Activated CD4-positive, alpha-beta T cell treated with anti-CD3 and anti-CD28 coated beads for 36 hours (primary cell): Measurements from ENCODE around the gene SDK1. TPM values are rescaled to one million over a fixed set of nuclear protein-coding genes. Genes with fewer than 3 reads are reported as not detected.

Experiments used
- ATAC-seq: fragments of 200-7000 bp; cut with Tn5 transposase; one replicate; pipeline ENCODE4 v1.10.0; 2021; ENCODE audit warnings: mild to moderate bottlenecking, moderate library complexity
- CTCF ChIA-PET: fragments of 350-600 bp; sonication (Branson Sonifier 250); formaldehyde crosslinking; loops from one replicate; lab custom pipeline; 2021; ENCODE audit warnings: antibody characterized with exemption; lab: Charles Lee
- POLR2A ChIA-PET: fragments of 350-600 bp; sonication (Branson Sonifier 250); formaldehyde crosslinking; loops from one replicate; lab custom pipeline; 2021; ENCODE audit warnings: antibody characterized with exemption, inconsistent platforms; lab: Charles Lee
- DNase-seq: peaks from one replicate; pipeline ENCODE4 v3.0.0-alpha.2; 2020
- H3K27ac Mint-ChIP-seq: one replicate; pipeline ENCODE4 v1.8.0; 2021; ENCODE audit warnings: mixed read lengths
- H3K27me3 Mint-ChIP-seq: one replicate; pipeline ENCODE4 v1.8.0; 2021; ENCODE audit warnings: mixed read lengths
- H3K36me3 Mint-ChIP-seq: one replicate; pipeline ENCODE4 v1.8.0; 2021; ENCODE audit warnings: low read depth, mixed read lengths
- H3K4me1 Mint-ChIP-seq: one replicate; pipeline ENCODE4 v1.8.0; 2021; ENCODE audit warnings: mixed read lengths
- H3K4me3 Mint-ChIP-seq: one replicate; pipeline ENCODE4 v1.8.0; 2021; ENCODE audit warnings: mild to moderate bottlenecking, moderate library complexity, mixed read lengths
- H3K9me3 Mint-ChIP-seq: one replicate; pipeline ENCODE4 v1.8.0; 2021; ENCODE audit warnings: low read depth, mixed read lengths
- intact Hi-C, 2 experiments: fragments of 100-400 bp; cut with DNase I in 1 of 2; cut with micrococcal nuclease in 1 of 2; formaldehyde crosslinking; loops; one replicate each; pipeline versions ENCODE4 v1.14.2 to v1.15.1; 2022 to 2024; cut with DNase I, micrococcal nuclease
- total RNA-seq, 2 experiments: library from RNA; stranded (reverse); gene quantifications; one replicate each; pipeline ENCODE4 v1.2.3, GENCODE V29; 2021

Gene SDK1
- total RNA-seq, 2 experiments from 2014 or later: 1.1 to 1.9 TPM

DNA sequence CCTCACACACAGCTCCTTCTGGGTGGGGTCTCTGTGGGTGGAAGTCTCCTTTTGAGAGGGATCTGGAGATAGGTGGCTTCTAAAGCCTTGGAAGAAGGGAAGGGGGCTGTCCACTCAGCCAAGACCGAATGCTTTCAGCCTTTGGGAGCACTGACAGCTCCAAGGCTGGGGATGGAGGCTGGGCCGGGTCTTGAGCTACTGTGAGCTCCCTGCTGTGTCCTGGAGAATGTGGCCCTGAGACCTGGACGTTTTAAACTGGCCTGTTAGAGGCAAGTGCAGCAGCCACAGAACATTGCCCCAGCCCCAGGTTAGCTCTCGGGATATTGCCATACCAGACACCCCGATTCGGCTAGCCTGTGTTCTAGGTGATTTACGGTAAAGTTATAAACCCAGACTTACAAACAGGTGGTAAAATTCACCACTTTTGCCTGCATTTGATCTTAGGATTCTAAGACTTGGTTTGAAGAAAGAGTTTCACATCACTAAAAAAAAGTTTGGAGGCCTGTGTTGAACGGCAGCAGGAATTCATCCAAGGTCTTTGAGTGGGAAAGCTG lies 832.5 kb downstream of the SDK1 start:
- no peaks in the 10 kb centered on the region for H3K4me1 Mint-ChIP-seq
- ChIA-PET CTCF (no interaction called here), POLR2A (interaction anchor here (0.6 kb wide), 1 partner anchor 31 kb away, joined by 3 read pairs; no protein-coding TSS in a partner anchor)
- H3K36me3 Mint-ChIP-seq: no peaks in the 10 kb centered on the region
- no peaks in the 10 kb centered on the region for H3K27me3 Mint-ChIP-seq
- DNase-seq: no peak
- no peaks in the 10 kb centered on the region for H3K9me3 Mint-ChIP-seq
- intact Hi-C loops: no loop called here
- no peak overlapping the region for H3K27ac Mint-ChIP-seq
- no peak for ATAC-seq
- H3K4me3 Mint-ChIP-seq: no peak overlapping the region

DNA sequence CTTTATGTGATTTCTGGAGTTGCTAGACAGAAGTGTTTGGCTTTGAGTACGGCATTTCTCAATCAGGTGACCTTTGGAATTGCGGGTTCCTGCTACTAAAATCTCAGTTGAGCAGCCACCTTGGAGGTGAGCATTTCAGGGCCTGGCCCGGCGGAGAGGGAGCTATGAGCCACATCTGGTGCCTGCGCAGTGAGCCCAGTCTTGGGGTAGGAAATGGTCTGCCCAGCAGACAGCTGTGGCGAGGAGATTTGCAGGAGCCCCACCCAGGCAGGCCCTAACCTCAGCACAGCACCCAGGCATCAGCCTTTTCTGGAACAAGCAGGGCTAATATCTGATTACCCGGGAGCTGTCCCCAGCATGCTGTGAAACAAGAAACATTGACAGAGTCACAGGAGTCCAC lies 833.2 kb downstream of the SDK1 start:
- CTCF ChIA-PET: no interaction called here
- Mint-ChIP-seq H3K9me3 (no peaks in the 10 kb centered on the region), H3K27ac (no peak overlapping the region), H3K36me3 (no peaks in the 10 kb centered on the region), H3K4me1 (no peaks in the 10 kb centered on the region), H3K27me3 (no peaks in the 10 kb centered on the region), H3K4me3 (no peak overlapping the region)
- POLR2A ChIA-PET: interaction anchor here (0.6 kb wide), 1 partner anchor 30 kb away, joined by 3 read pairs; no protein-coding TSS in a partner anchor
- DNase-seq (no peak), ATAC-seq (no peak)
- intact Hi-C loops: no loop called here

- no peak for ATAC-seq
- Mint-ChIP-seq H3K27ac (no peak overlapping the region), H3K9me3 (no peaks in the 10 kb centered on the region), H3K36me3 (no peaks in the 10 kb centered on the region), H3K27me3 (no peaks in the 10 kb centered on the region), H3K4me1 (no peaks in the 10 kb centered on the region), H3K4me3 (no peak overlapping the region)
- intact Hi-C loops: no loop called here
- POLR2A ChIA-PET: no interaction called here
- CTCF ChIA-PET: no interaction called here
- DNase-seq: no peak
Observed at GRCh38 chr7:4134631-4135030, 833.6 kb downstream of the SDK1 start.

GRCh38 chr7:4135301-4135700 lies 834.2 kb downstream of the SDK1 start:
- CTCF ChIA-PET: interaction anchor here (1.2 kb wide), 1 partner anchor 19 kb away, joined by 3 read pairs; no protein-coding TSS in a partner anchor
- no peaks in the 10 kb centered on the region for H3K4me1 Mint-ChIP-seq
- no peaks in the 10 kb centered on the region for H3K27me3 Mint-ChIP-seq
- intact Hi-C loops: no loop called here
- H3K9me3 Mint-ChIP-seq: no peaks in the 10 kb centered on the region
- DNase-seq: no peak
- H3K36me3 Mint-ChIP-seq: no peaks in the 10 kb centered on the region
- no peak for ATAC-seq
- no peak overlapping the region for H3K4me3 Mint-ChIP-seq
- H3K27ac Mint-ChIP-seq: no peak overlapping the region
- POLR2A ChIA-PET: no interaction called here

DNA sequence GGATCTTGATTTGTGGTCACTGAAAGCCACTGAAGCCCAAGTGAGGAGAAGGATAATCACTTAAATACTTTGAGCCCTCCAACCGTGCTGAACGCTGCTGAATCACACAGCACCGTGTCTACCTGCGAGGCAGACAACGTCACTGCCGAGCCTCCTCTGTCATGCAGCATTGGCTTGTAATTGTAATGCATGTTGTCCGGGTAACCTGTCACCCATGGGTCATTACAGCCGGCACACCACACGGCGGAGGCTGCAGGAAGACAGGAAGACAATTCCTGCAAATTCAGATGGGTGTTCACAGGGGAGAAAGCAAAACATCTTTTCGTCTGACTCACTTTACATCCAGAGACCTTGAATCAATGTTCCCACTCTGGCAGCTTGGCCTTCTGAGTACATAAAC lies 835.0 kb downstream of the SDK1 start:
- ATAC-seq (no peak), DNase-seq (no peak)
- CTCF ChIA-PET: interaction anchor here (0.7 to 1.2 kb wide), 2 partner anchors 18 to 319 kb away, joined by 3 read pairs; no protein-coding TSS in a partner anchor
- H3K27ac Mint-ChIP-seq: no peak overlapping the region
- POLR2A ChIA-PET: no interaction called here
- no peaks in the 10 kb centered on the region for H3K4me1 Mint-ChIP-seq
- intact Hi-C loops: no loop called here
- no peak overlapping the region for H3K4me3 Mint-ChIP-seq
- no peaks in the 10 kb centered on the region for H3K36me3 Mint-ChIP-seq
- H3K27me3 Mint-ChIP-seq: no peaks in the 10 kb centered on the region
- H3K9me3 Mint-ChIP-seq: no peaks in the 10 kb centered on the region

DNA sequence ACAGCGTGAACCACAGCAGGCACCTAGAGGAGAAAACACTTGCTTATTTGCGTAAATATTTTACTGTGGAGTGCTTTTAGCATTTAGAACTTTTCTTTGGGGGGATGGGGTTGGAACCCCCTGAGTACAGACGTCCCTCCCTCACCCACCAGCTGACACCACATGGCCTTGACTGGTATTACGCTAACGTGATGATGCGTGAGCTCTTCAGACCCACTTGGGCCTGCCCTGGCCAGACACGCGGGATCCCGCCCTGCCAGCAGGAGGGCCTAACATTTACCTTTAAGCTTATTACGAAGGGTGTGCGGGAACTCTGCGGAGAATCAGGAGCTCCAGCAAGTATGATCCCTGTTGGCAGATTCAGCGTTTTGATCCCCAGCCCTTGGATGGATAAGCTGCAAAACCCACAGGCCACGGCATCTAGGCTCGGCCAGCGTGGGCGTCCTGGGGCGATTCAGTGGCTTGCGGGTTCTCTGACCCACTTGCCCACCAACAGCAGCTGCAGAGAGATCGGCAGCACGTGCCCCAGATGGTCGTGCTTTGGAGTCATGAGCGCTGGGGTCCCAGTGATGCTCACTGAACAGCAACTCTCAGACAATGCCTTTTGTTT lies 835.6 kb downstream of the SDK1 start:
- H3K27ac Mint-ChIP-seq: no peak overlapping the region
- ChIA-PET POLR2A (no interaction called here), CTCF (interaction anchor here (0.6 to 0.7 kb wide), 2 partner anchors 23 to 320 kb away, joined by 3 read pairs; no protein-coding TSS in a partner anchor)
- H3K9me3 Mint-ChIP-seq: no peaks in the 10 kb centered on the region
- no peak for DNase-seq
- no peak for ATAC-seq
- H3K27me3 Mint-ChIP-seq: no peaks in the 10 kb centered on the region
- H3K36me3 Mint-ChIP-seq: no peaks in the 10 kb centered on the region
- H3K4me3 Mint-ChIP-seq: no peak overlapping the region
- intact Hi-C loops: no loop called here
- H3K4me1 Mint-ChIP-seq: no peaks in the 10 kb centered on the region

DNA sequence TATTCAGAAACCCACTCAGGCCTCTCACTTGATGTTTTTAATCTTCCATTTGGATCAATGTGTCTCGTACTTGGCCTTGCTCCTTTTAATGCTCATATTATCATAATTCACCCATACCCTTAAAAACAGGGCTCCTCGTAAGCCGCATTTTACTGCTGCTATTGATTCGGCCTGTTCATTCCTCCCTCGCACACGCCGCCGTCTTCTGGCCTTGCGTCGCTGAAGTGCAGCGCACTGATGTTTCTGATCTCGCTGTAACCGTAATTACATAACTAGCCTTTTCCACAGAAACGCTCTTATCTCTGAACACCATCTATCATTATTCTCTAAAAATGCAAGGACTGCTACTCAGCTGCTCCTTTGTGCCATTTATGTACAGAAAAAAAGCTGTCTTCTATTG lies 836.5 kb downstream of the SDK1 start:
- POLR2A ChIA-PET: no interaction called here
- no peaks in the 10 kb centered on the region for H3K27me3 Mint-ChIP-seq
- no peak overlapping the region for H3K27ac Mint-ChIP-seq
- intact Hi-C loops: no loop called here
- no peak for ATAC-seq
- no peaks in the 10 kb centered on the region for H3K36me3 Mint-ChIP-seq
- H3K9me3 Mint-ChIP-seq: no peaks in the 10 kb centered on the region
- no peak for DNase-seq
- H3K4me1 Mint-ChIP-seq: no peaks in the 10 kb centered on the region
- CTCF ChIA-PET: no interaction called here
- H3K4me3 Mint-ChIP-seq: no peak overlapping the region

GRCh38 chr7:4138866-4139265 lies 837.8 kb downstream of the SDK1 start:
- Mint-ChIP-seq H3K4me1 (no peaks in the 10 kb centered on the region), H3K27me3 (no peaks in the 10 kb centered on the region), H3K36me3 (no peaks in the 10 kb centered on the region), H3K27ac (no peak overlapping the region), H3K4me3 (no peak overlapping the region), H3K9me3 (no peaks in the 10 kb centered on the region)
- ChIA-PET CTCF (no interaction called here), POLR2A (no interaction called here)
- ATAC-seq (no peak), DNase-seq (no peak)
- intact Hi-C loops: no loop called here

DNA sequence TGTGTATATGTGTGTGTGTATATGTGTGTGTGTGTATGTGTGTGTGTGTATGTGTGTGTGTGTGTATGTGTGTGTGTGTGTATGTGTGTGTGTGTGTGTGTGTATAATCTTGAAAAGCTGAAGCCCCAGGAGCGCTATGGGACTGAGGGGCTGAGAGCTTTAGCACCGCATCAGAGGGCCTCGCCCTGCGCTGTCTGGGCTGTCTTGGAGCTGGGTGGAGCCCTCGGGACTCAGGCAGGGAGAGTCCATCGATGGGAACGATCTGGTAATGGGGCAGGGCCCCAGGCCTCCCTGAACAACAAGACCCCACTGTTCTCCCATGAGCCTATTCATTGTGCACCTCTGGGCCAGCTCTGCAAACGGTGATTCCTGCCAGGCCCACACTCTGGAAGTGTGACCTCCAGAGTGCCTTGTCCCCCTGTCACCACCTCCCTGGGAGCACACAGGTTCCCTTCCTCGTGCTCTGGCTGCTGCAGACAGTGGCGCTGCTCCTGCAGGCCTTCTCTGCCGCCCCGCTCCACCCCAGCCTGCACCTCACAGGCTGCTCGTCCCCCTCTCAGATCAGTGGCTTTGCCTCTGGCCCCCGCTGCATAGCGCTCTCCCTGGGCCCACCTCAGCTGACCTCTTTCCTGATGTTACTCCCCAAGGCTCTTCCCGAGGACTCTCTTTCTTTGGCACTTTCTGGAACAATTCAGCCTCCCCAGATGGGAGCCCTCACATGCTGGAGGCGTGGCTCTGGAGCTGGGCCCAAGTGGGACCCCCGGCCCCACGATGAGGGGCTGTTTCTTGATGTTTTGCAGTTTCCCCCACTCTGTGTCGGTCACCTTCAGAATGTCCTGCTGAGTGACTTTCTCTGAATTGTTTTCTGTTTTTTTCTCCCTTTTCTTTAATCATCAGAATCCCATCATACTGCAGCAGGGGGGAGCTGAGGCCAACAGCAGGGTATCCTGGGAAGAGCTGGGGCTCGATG lies 838.9 kb downstream of the SDK1 start:
- ChIA-PET CTCF (no interaction called here), POLR2A (no interaction called here)
- H3K27me3 Mint-ChIP-seq: peaks cover 6% of the 10 kb centered on the region
- no peaks in the 10 kb centered on the region for H3K9me3 Mint-ChIP-seq
- H3K4me1 Mint-ChIP-seq: peaks cover 5% of the 10 kb centered on the region
- DNase-seq (no peak), ATAC-seq (no peak)
- intact Hi-C loops: no loop called here
- no peak overlapping the region for H3K4me3 Mint-ChIP-seq
- H3K27ac Mint-ChIP-seq: no peak overlapping the region
- H3K36me3 Mint-ChIP-seq: no peaks in the 10 kb centered on the region

DNA sequence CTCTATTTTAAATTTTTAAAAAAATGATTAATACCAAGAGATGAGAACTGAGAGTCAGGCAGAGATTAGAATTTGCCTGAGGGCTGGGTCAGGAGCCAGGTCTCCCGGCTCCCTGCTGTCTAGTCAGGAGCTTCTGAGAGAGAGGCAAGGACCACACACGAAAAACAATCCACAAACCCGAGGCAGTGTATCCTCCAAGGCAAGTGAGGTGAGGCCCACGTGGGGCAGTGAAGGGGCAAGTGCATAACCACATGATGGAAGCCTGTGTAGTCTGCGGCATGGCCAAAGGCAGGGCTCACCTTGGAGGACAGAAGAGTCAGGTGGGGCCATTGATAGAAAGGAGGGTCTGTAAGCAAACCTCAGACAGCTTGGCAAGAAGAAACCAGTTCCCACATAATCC lies 839.9 kb downstream of the SDK1 start:
- peaks cover 6% of the 10 kb centered on the region for H3K27me3 Mint-ChIP-seq
- peaks cover 5% of the 10 kb centered on the region for H3K4me1 Mint-ChIP-seq
- no peak overlapping the region for H3K4me3 Mint-ChIP-seq
- ChIA-PET CTCF (no interaction called here), POLR2A (no interaction called here)
- no peak overlapping the region for H3K27ac Mint-ChIP-seq
- no peaks in the 10 kb centered on the region for H3K9me3 Mint-ChIP-seq
- intact Hi-C loops: no loop called here
- DNase-seq (no peak), ATAC-seq (no peak)
- no peaks in the 10 kb centered on the region for H3K36me3 Mint-ChIP-seq

GRCh38 chr7:4143006-4143405 lies 842.0 kb downstream of the SDK1 start:
- no peak overlapping the region for H3K4me3 Mint-ChIP-seq

More at GRCh38 chr7:4143006-4143405, 842.0 kb downstream of the SDK1 start:
- ChIA-PET CTCF (no interaction called here), POLR2A (no interaction called here)
- Mint-ChIP-seq H3K27me3 (peaks cover 6% of the 10 kb centered on the region), H3K4me1 (peaks cover 5% of the 10 kb centered on the region), H3K27ac (no peak overlapping the region), H3K36me3 (no peaks in the 10 kb centered on the region), H3K9me3 (no peaks in the 10 kb centered on the region)
- intact Hi-C loops: no loop called here
- ATAC-seq: no peak
- DNase-seq: no peak
